GM23338 (cell line): ENCODE results near the gene CDKN2AIP.

ENCODE experiments used
- CREB1 ChIP-seq: fragments of 250-450 bp; sonication (Bioruptor Pico); IDR thresholded peaks from 2 replicates; pipeline ENCODE4 v1.5.0; 2020; ENCODE audit warnings: low read depth, mild to moderate bottlenecking, moderate library complexity
- CTCF ChIP-seq, 2 experiments: fragments of 200-600 bp in 1 of 2; sonication (generic) in 1 of 2; conservative IDR thresholded peaks; 2 replicates each; pipeline versions ENCODE4 v1.5.1 to v1.6.1; 2016 to 2017; ENCODE audit warnings: antibody characterized with exemption in 2 of 2, low read depth in 2 of 2, mild to moderate bottlenecking in 2 of 2, moderate library complexity in 1 of 2
- ETS1 ChIP-seq: IDR thresholded peaks from 2 replicates; pipeline ENCODE4 v1.6.1; 2016; ENCODE audit warnings: antibody characterized with exemption
- EZH2 ChIP-seq: fragments of 200-600 bp; sonication (generic); IDR thresholded peaks from one replicate; pipeline ENCODE4 v1.8.0; 2017; ENCODE audit warnings: antibody characterized with exemption, mild to moderate bottlenecking, low read depth; ENCODE audit not compliant: unreplicated experiment
- EZH2phosphoT487 ChIP-seq: fragments of 200-600 bp; sonication (generic); IDR thresholded peaks from one replicate; pipeline ENCODE4 v1.8.1; 2018; ENCODE audit warnings: antibody characterized with exemption; ENCODE audit not compliant: unreplicated experiment
- JUNB ChIP-seq: IDR thresholded peaks from one replicate; pipeline ENCODE4 v1.6.1; 2016; ENCODE audit warnings: antibody characterized with exemption; ENCODE audit not compliant: unreplicated experiment
- POLR2AphosphoS5 ChIP-seq: IDR thresholded peaks from 2 replicates; pipeline ENCODE4 v1.6.1; 2016; ENCODE audit warnings: antibody characterized with exemption, low read depth
- REST ChIP-seq: IDR thresholded peaks from one replicate; pipeline ENCODE4 v1.6.1; 2018; ENCODE audit warnings: antibody characterized with exemption; ENCODE audit not compliant: unreplicated experiment
- STAT1 ChIP-seq: IDR thresholded peaks from one replicate; pipeline ENCODE4 v1.6.1; 2016; ENCODE audit warnings: antibody characterized with exemption; ENCODE audit not compliant: unreplicated experiment

- no peak for TF ChIP-seq POLR2AphosphoS5
- TF ChIP-seq CTCF (conservative IDR thresholded peaks at IDR 0.05; ENCODE audit: low read depth in 2 of 2): no peak
- TF ChIP-seq EZH2phosphoT487: no peak
- no peak for TF ChIP-seq REST
- no peak for TF ChIP-seq CREB1 (CRISPR knock-in tag)
- TF ChIP-seq EZH2: no peak
- TF ChIP-seq JUNB: no peak
- TF ChIP-seq ETS1: no peak
- TF ChIP-seq STAT1: no peak
These were observed 46.6 kb upstream of the CDKN2AIP start for GRCh38 chr4:183397741-183398297.
